ENCODE results near the gene MATR3. TPM values are rescaled to one million over a fixed set of nuclear protein-coding genes. Genes with fewer than 3 reads are reported as not detected.
A peak's percentile ranks its signal among the peaks of the same experiment; 100 is the strongest.
"Not testable (repeated sequence)": the region's sequence is repeated elsewhere in the genome, so short reads cannot be mapped to it uniquely, and the experiment has no call there.

Gene MATR3
- total and polyA plus RNA-seq, 7 donors: 60.8 to 272 (median 194) TPM

DNA sequence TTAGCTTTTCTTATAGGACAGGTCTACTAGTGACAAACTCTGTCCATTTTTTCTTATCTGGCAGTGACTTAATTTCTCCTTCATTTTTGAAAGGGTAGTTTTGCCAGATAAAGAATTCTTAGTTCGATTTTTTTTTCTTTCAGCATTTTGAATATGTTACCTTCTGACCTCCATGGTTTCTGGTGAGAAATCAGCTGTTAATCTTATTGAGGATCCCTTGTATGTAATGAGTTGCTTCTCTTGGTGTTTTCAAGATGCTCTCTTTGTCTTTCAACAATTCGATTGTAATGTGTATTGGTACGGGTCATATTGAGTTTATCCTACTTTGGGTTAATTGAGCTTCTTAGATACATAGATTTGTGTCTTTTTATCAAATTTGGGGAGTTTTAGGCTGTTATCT lies 60.6 kb downstream of the MATR3 start:
- 95 to 97% methylated on average over 3 of the region's 3 CpGs for WGBS, 2 donors
- Histone ChIP-seq H3K36me3 (peaks cover 0 to 5% (median 2%) of the 10 kb centered on the region in 4 donors), H3K27me3 (no peaks in the 10 kb centered on the region), H3K4me1 (peaks cover 0 to 26% (median 8%) of the 10 kb centered on the region in 4 donors), H3K4me3 (no peak overlapping the region), H3K27ac (no peak overlapping the region), H3K9me3 (no peaks in the 10 kb centered on the region)
- TF ChIP-seq, protein P1, sequence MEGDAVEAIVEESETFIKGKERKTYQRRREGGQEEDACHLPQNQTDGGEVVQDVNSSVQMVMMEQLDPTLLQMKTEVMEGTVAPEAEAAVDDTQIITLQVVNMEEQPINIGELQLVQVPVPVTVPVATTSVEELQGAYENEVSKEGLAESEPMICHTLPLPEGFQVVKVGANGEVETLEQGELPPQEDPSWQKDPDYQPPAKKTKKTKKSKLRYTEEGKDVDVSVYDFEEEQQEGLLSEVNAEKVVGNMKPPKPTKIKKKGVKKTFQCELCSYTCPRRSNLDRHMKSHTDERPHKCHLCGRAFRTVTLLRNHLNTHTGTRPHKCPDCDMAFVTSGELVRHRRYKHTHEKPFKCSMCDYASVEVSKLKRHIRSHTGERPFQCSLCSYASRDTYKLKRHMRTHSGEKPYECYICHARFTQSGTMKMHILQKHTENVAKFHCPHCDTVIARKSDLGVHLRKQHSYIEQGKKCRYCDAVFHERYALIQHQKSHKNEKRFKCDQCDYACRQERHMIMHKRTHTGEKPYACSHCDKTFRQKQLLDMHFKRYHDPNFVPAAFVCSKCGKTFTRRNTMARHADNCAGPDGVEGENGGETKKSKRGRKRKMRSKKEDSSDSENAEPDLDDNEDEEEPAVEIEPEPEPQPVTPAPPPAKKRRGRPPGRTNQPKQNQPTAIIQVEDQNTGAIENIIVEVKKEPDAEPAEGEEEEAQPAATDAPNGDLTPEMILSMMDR (IDR thresholded peaks at IDR 0.05): no peak
- DNase-seq: no peak
- intact Hi-C loops (cut with DNase I): no loop called here

DNA sequence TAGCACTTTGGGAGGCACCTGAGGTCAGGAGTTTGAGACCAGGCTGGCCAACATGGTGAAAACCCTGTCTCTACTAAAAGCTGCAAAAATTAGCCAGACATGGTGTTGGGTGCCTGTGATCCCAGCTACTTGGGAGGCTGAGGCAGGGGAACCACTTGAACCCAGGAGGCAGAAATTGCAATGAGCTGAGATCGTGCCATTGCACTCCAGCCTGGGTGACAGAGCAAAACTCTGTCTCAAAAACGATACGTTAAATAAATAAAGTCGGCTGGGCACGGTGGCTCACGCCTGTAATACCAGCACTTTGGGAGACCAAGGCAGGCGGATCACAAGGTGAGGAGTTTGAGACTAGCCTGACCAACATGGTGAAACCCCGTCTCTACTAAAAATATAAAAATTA lies 62.4 kb downstream of the MATR3 start:
- H3K27me3 ChIP-seq; DNase-seq; H3K9me3 ChIP-seq; H3K4me3 ChIP-seq; H3K27ac ChIP-seq; intact Hi-C loops (cut with DNase I); H3K36me3 ChIP-seq: not testable (repeated sequence)
- 95 to 96% methylated on average over 8 of the region's 8 CpGs for WGBS, 2 donors
- H3K4me1 ChIP-seq: peaks cover 0 to 14% (median 5%) of the 10 kb centered on the region in 4 donors

DNA sequence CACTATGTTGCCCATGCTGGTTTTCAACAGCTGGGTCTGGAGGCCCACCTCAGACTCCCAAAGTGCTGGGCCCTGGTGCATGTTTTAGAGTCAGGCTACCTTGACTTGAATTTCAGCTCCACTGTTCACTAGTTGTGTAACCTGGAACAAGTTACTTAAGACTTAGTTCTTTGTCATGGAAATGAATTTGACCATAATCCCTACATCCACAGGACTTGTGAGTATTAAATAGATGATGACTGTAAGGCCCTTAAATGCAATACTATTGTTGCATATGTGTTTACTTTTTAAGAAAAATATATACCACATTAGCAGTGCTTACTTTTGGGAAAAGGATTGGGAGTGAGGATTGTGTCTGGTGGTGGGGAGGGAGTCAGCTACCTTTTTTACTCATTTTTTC lies 64.5 kb downstream of the MATR3 start:
- H3K4me3 ChIP-seq: no peak overlapping the region
- TF ChIP-seq EP300 (IDR thresholded peaks at IDR 0.05) (no peak), POLR2A (IDR thresholded peaks at IDR 0.05) (no peak), POLR2AphosphoS5 (IDR thresholded peaks at IDR 0.05) (no peak)
- TF ChIP-seq, protein P1 (IDR thresholded peaks at IDR 0.05): no peak
- H3K27me3 ChIP-seq: no peaks in the 10 kb centered on the region
- peaks cover 0 to 5% (median 2%) of the 10 kb centered on the region in 4 donors for H3K36me3 ChIP-seq
- H3K9me3 ChIP-seq: no peaks in the 10 kb centered on the region
- H3K27ac ChIP-seq: no peak overlapping the region
- no peak for DNase-seq
- intact Hi-C loops (cut with DNase I): no loop called here
- H3K4me1 ChIP-seq: peaks cover 0 to 18% (median 10%) of the 10 kb centered on the region in 4 donors

DNA sequence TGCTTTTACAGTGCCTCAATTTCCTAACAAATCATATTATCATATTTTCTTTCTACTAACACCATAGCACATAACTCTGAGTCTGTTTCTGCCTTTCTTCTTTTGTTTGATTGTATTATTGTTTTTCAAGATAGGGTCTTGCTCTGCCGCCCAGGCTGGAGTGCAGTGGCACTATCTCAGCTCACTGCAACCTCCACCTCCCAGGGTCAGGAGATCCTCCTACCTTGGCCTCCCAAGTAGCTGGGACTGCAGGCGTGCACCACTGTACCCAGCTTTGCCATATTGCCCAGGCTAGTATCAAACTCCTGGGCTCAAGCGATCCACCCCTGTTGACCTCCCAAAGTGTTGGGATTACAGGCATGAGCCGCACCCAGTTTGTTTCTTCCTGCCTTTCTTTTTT lies 66.8 kb downstream of the MATR3 start:
- no peak overlapping the region for H3K4me3 ChIP-seq
- H3K27me3 ChIP-seq: no peaks in the 10 kb centered on the region
- H3K9me3 ChIP-seq: no peaks in the 10 kb centered on the region
- no peak for DNase-seq
- TF ChIP-seq POLR2AphosphoS5 (IDR thresholded peaks at IDR 0.05) (no peak), EP300 (IDR thresholded peaks at IDR 0.05) (no peak), POLR2A (IDR thresholded peaks at IDR 0.05) (no peak)
- TF ChIP-seq, protein P1 (IDR thresholded peaks at IDR 0.05): no peak
- 96 to 97% methylated on average over 4 of the region's 4 CpGs for WGBS, 2 donors
- intact Hi-C loops (cut with DNase I): no loop called here
- H3K36me3 ChIP-seq: peaks cover 0 to 19% (median 16%) of the 10 kb centered on the region in 4 donors
- H3K4me1 ChIP-seq: peaks cover 0 to 16% (median 10%) of the 10 kb centered on the region in 4 donors
- no peak overlapping the region for H3K27ac ChIP-seq

DNA sequence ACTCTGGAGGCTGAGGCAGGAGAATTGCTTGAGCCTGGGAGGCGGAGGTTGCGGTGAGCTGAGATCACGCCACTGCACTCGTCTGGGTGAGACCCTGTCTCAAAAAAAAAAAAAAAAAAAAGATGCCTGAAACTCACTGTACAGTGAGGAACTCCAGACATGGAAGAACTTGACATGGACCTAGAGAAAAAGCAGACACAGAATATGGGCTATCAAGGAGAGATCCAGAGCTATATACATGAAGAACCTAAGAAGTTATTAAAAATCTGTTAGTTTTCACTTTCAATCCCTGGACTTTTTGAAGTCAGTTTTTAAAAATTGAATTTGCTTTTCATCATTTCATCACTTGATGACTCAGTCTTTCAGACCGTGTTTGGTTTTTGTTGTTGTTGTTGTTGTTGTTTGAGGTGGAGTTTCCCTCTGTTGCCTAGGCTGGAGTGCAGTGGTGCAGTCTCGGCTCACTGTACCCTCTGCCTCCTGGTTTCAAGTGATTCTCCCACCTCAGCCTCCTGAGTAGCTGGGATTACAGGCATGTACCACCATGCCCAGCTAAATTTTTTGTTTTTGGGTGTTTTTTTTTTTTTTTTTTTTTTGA lies 68.4 kb downstream of the MATR3 start:
- H3K36me3 ChIP-seq: peaks cover 11 to 35% (median 30%) of the 10 kb centered on the region in 4 donors
- WGBS, 2 donors: 87% methylated on average over 6 of the region's 6 CpGs
- no peak overlapping the region for H3K27ac ChIP-seq

More for the DNA sequence above, 68.4 kb downstream of the MATR3 start:
- Histone ChIP-seq H3K4me3 (no peak overlapping the region), H3K9me3 (no peaks in the 10 kb centered on the region), H3K27me3 (no peaks in the 10 kb centered on the region), H3K4me1 (peaks cover 0 to 16% (median 8%) of the 10 kb centered on the region in 4 donors)
- no peak for DNase-seq
- TF ChIP-seq POLR2AphosphoS5 (IDR thresholded peaks at IDR 0.05) (peak in 3 of 4 donors; percentile 17 to 65 (median 56)), EP300 (IDR thresholded peaks at IDR 0.05) (no peak), POLR2A (IDR thresholded peaks at IDR 0.05) (no peak)
- TF ChIP-seq, protein P1 (IDR thresholded peaks at IDR 0.05): no peak
- intact Hi-C loops (cut with DNase I): no loop called here
